ENCODE measurements around the gene IDH3A.

IDH3A gene

DNA sequence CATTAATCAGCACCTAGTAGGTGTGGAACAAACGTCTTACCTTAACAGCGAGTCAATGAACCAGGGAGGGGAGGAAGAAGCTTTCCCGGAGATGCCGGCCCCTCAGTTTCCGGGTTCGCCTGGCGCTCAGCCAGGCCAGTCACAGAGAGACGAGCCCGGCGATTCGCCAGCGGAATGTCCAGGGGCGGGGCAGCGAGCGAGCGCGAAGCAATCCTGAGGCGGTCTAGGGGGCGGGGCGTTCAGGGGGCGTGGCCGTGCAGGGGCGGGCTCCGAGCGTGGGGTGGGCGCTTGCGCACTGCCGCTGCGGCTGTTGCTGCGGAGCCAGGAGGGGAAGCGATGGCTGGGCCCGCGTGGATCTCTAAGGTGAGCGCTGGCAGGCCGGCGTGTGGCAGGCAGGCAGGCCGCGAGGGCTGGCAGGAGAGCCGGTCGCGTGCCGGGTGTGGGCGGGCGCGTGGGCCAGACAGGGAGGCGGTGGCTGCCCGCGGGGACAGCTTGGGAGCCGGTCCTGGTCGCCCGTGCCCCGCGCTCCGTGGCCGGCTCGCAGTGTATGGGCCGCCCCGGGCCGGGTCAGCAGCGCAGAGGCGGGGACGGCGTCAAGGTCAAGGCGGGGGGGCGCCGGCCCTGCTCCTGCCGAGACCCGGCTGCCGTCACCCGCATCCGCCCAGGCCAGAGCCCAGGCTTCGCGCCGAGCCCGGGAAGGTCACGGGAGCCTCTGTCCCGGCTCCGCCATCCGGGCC, at the start of gene IDH3A:
Gene IDH3A (plus strand): TSS at position 295 of the 737 bp plus-strand sequence. CDS start 42 bp downstream, at position 337.
- DNase-seq, result peak; percentile 98 to 99

DNA sequence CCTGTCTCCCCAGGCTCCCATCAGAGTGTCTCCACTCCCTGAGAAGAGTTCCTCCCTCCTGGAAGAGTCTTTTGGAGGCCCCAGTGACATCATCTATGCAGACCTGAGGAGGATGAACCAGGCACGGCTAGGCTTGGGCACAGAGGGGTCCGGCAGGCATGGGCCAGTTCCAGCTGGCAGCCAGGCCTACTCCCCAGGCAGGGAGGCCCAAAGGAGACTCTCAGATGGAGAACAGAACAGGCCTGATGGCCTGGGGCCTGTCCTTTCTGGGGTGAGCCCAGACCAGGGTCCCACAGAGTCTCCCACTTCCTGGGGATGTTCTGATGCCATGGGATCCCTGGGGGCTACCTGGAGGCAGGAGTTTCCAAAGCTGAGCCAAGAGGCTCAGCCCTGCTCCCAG, 48.3 kb upstream of the IDH3A start:
- no peak for DNase-seq

DNA sequence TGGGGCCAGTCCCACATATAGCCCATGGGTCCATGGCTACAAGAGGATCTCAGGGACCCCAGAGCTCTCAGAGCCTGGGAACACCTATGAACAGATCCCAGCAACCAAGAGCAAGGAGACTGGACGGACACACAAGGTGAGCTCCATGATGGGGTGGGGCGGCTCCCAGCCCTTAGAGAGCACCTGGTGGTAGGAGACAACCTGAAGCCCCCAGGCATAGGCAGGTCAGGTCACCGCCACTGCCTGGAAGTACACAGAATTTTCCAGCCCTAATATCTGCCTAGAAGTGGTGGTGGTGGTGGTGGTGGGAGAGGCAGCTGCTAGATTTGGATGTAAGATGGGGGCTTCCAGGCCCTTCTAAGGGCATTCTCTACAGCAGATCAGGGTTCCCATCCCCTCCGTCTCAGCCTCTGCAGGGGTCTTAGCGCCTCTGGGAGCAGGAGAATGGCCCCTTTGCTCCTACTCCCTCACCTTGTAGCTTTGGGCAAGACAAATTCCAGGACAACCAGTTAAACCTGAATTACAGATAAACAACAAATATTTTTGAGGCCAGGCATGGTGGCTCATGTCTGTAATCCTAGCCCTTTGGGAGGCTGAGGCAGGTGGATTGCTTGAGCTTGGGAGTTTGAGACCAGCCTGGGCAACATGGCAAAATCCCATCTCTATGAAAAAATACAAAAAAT, 47.6 kb upstream of the IDH3A start:
- DNase-seq, result no peak

DNA sequence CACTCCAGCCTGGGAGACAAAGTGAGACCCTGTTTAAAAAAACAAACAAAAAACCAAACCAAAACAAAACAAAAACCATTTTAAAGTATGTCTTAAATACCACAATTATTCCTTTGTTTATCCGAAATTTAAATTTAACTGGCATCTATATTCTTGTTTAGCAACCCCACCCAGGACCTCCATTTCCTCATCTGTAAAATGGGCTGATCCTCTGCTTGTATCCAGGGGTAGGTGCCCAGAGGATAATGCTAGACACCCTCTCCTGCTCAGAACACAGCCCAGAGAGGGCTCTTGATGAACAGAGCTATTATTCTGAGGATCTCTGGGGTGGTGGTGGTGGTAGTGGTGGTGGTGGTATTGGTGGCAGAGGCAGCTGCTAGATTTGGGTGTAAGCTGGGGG, 47.0 kb upstream of the IDH3A start:
- DNase-seq, result no peak

DNA sequence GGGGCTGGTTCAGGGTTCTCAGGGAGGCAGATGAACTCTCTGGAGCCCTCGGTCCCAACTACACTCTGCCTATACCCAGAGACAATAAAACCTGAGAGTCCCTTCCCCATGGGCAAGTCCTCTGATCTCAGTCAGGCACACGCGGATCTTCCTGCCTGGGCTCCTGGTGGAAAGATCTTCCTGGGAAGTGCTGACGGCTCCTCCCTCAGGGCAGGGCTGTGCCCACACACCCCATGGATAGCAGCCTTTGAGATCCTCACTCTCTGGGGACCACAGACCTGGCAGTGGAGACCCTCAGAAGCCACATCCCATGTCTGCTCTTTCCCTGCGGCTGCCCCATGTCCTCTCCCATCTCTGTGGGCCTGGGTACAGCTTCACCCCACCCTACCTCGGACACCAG, 46.4 kb upstream of the IDH3A start:
- DNase-seq, result no peak

DNA sequence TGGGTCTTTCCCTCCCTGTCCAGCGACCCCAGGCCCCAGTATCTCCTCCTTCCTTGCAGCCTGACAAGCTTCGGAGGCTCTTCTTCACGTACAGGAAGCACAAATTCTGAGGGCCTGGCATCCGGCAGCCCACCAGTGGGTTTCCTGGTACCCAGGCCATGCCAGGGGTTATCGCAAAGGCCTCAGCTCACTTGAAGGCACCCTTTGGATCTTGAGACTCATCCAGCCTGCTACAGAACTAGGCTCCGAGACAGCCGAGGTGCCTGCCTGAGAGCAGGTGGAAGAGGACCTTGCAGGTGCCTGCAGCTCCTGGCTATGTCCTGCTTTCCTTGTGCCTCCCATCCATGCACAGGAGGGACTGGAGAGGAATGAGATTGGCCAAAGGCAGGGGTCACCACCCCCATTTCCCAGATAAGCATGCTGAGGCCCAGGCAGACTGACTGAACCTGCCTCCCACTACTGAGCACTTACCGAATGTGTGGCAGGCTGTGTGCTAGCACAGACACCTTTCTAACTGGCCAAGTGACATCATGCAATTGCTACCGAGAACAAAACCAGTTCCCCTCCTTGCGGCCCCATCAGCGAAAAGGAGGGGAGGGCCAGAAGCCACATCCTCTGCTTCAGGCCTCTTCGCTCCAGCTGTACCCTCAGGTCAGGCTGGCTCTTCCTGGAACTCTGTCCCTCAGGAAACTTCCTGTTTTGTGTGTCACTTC, 45.6 kb upstream of the IDH3A start:
- DNase-seq, result peak; percentile 54 to 67

DNA sequence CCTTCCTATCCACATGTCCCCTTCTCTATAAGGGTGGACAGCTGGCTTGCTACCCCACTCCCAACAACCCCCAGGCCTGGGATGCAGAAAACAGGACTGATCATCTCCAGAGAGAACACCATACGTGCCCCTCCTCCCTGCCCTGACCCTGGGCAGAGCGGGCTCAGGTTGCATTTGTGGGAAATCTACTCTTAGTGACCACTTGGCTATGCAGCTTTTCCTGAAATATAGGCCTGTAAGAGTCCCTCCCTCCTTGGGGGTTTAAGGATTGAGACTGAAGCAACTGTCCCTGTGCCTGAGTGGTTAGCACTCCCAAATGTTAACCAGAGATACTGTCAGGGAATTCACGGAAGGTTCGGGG, 45.1 kb upstream of the IDH3A start:
- no peak for DNase-seq

DNA sequence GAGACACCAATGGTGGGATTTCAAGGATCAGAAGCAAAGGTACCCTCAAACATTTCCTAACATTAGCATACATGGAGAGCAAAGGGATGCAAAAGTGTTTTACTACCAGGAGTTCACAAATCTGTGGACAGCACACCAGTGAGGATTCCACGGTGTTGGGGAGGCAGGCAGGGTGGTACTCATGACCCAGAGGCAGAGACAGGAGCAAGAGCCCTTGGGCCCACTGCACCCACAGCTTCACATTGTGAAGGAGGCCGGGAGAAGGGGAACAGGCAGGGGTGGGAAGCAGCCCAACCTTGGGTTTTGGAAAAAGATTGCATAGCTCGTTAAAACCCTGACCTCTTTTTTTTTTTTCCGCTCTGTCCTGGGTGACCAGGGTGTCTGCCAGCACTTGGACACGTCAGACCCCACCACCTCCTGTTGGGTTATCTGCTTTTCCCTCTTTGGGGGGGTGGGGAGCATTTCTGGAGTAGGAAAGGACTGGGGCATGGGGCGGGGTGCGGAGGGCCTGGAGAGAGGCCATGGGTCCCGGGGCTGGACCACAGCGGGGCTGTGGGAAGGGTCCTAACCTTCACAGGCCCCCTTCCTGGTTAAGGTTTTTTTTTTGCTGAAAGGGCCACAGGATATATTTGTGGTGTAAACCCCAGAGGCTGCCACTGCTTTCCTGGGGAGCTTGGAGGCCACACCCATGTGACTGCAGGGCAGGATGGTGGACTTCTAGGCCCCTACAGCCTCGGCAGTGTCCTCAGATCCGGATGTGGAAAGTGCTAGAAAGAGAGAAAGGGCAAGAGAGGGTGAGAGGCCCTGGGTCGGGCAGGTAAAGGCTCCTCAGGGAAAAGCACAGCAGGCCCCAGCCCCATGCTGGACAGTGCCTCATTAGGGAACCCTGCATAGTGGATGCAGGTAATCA, 44.3 kb upstream of the IDH3A start:
- DNase-seq, result no peak

DNA sequence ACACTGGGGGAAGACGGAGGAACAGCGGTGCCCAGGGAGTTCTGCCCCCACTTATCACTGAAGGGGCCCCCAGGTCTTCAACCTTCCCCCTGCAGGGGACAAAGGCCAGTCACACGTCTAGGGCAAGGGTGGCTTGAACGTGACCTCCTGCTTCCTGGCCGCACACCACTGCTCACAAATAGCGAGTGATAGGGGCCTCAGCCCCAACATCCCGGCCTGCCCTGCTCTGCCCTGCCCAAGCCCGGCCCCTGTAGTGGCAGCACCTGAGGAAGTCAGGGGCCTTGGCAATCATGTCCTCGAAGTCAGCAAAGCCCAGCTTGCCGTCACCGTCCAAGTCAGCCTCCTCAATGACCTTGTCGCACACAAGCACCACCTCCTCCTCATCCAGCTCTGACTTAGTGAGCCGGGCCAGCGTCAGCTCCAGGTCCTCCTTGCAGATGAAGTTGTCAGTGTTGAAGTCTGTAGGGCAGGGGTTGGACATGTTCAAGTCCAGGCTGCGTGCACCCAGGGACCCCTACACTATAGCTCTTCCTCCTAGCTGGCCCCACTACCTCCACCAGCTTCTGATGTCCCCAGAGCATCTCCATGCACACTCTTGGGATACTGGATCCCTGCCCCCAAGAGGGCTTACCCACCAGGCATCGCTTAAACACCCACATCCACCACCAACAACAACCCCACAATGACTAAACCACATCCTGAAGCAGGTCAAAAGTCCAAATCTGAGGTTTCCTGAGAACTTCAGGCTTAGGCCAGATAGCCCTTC, 43.5 kb upstream of the IDH3A start:
- no peak for DNase-seq

DNA sequence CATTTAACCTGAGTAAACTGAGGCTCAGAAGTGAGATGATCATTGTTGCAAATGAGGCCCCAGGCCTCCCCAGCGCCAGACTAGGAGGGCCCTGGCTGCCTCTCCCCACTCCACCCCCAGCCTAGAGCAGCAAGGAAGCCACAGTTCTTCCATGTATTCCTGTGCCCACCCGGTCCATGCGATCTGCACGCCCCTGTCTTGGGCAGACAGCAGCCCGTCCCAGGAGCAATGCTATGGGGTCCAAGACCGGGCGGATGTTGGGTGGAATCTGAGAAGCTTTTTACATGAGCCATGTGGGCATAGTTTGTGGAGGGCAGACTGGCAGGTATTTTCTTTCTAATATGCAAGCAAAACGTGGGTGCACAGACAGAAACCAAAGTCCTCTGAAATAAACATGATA, 41.7 kb upstream of the IDH3A start:
- no peak for DNase-seq

DNA sequence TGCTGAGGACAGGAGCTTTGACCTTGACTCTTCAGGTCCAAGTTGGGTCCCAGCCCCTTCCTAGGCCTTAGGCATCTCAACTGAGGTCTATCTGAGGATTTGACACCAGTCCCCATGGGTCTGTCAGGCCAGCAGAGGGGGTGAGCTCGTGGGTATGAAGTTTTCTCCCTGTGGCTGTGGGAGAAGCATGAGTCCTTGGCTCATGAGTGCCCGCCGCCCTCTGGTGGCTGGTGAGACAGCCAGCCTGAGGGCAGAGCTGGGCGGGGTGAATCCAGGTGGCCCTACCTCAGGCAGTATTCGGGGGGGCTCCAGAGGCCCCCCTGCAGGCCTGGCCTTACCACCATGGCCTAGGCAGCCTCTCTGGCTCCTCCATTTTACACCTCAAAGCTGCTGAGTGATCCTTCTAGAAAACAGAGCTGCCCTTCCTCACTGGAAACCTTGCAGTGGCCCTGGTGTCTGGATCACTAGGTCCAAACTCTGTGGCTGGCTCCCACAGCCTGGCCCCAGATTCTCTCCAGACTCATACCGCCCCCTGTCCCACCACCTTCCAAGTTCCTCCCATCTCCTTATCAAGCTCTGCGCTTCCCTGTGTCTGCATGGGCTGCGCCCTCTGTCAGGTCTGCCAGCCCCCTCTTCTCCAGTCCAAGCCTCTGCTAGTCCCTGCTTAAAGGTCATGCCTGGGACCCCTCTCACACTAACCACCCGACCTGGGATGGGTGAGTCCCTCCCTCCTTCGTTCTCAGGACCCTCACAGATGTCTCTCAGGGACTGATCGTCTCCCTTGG, 40.7 kb upstream of the IDH3A start:
- peak; percentile 87 to 88 for DNase-seq

DNA sequence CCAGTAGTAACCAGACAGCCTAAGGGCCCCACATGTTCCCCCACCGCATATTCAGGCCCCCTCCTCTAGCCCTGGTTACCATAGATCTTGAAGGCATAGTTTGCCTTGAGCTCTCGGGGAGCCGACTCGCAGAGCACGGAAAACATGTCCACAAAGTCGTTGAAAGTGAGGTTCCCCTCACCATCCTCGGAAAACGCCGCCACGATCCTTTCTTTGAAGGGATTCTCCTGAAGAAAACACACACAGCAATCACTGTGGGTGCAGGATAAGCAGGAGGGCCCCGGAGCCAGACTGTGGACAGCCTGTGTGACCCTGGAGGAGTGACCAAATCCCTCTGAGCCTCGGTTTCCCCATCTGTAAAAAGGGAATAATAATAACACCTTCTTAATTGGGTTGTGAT, 40.0 kb upstream of the IDH3A start:
- DNase-seq, result no peak

DNA sequence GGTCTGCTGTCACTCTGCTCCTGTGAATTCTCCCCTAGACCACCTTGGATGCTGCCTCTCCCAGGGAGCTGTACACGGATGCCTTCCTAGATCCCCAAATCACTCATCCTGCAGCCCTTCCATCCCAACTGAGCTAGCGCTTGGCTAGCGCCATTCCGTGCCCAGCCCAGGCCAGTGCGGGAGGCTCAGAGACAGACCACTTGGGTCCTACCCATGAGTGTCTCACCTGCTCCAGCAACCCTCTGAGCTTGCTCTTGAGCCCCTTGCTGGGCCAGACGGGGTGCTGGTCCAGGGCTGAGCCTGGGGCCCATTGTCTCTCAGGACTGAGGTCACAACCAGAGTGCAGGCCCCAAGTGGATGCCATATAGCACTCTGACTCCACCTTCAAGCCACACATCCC, 39.1 kb upstream of the IDH3A start:
- DNase-seq, result no peak

DNA sequence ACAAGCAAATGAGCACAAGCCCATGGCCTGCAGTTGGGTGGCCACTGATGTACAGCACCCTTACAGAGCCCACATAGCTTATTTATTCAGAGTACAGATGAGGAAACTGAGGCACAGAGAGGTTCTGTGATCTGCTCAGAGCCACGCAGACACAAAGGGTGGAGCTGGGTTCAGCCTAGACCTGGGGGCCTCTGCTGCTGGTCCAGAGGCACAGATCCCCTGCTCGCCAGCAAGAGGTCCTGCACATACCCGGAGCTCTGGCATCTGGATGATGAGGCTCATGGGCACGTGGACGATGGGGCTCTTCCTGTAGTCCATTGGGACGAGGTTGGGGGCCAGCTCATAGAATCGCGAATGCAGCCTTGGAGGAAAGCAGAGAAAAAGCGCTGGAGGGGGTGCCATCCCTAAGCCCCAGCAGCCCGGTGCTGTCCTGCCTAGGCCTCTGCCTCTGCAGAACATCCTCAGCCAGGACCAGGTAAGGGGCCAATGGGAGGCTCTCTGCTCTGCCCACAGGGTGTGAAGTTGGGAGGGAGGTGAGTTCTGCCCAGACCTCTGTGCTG, 38.2 kb upstream of the IDH3A start:
- no peak for DNase-seq

DNA sequence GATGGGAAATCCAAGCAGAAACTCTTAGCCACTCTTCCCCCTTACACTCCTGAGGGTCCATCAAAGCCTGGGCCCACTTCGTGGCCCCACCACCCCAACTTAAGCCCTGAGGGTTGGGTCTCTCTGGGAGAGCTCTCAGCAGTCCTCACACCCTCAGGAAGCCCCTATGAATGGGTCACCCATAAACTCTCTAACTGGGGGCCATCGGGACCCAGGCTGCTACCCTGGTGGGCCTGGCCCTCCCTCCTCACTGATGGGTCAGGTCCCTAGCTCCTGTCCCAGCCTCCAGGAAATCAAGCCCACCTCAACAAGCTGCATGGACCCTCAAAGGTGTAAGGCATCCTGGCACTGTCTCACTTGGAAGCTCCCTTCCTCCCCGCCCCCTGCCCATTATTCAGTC, 37.4 kb upstream of the IDH3A start:
- DNase-seq, result no peak

DNA sequence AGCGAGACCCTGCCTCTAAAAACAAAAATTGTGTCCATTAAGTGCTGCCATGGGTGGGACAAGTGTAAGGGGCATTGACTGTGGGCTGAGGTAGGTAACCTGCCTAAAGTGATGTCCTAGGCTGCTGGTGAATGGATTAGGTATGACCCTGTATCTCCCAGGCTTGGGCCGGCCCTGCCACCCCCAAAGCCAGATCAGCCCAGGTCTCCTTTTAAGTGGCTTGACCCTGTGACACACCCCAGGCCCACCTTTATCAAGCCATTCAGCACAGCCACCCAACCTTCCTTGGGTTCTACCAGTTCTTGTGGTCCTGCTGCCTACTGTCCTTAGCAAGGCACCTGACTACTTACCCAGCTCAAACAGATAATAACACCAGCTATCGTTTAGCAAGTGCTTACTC, 36.6 kb upstream of the IDH3A start:
- DNase-seq, result no peak

DNA sequence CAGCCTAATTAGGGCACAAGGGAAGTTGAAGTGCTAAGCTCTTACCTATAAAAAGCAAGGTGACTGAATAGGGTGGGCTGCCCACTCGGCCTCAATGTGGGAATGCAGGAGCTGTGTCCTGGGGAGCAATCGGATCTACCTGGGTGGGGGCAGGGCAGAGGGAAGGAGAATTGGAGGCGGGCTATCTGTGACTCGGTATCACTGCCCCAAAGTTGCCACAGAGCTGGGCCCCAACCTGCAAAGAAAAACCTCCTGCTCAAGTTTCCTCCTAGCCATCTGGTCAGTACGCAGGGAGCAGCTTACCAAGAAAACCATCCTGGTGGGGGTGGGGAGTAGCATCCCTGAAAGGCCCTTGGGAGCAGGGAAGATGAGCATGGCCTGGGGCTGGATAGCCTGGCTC, 28.6 kb upstream of the IDH3A start:
- DNase-seq, result no peak

DNA sequence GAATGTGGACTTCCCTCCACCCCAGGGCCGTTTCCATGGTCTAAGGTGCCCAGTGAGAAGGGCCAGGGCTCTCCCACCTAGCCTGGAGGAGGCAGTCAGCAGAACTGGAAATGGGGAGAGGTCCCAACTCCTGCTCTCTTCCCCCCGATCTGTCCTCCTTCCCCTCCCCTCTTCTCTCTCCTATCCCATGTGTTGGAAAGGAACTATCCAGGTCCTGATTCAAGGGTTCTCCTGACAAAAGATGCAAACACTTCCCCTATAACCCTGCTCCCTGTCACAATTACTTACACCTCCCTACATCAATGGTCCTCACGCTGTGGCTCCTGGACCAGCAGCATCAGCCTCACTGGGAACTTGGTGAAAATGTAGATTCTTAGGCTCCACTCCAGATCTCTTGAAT, 23.9 kb upstream of the IDH3A start:
- DNase-seq, result no peak

DNA sequence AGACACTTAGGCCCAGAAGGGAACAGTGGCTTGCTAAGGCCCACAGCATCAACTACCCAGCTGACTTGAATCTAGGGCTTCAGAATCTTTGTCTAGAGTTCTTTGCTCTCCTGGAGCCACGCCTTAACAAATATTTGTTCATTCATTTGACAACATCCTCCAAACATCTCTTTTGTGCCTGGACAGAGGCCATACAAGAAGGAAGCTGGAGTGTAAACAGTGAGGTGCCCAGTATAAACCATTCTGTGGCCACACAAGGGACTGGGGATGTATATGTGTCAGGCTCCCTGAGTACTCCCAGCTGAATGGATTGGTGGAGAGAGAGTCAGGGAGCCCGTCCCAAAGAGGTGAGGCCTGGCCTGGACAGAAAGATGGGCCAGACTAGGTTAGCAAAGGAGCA, 21.3 kb upstream of the IDH3A start:
- DNase-seq, result no peak

DNA sequence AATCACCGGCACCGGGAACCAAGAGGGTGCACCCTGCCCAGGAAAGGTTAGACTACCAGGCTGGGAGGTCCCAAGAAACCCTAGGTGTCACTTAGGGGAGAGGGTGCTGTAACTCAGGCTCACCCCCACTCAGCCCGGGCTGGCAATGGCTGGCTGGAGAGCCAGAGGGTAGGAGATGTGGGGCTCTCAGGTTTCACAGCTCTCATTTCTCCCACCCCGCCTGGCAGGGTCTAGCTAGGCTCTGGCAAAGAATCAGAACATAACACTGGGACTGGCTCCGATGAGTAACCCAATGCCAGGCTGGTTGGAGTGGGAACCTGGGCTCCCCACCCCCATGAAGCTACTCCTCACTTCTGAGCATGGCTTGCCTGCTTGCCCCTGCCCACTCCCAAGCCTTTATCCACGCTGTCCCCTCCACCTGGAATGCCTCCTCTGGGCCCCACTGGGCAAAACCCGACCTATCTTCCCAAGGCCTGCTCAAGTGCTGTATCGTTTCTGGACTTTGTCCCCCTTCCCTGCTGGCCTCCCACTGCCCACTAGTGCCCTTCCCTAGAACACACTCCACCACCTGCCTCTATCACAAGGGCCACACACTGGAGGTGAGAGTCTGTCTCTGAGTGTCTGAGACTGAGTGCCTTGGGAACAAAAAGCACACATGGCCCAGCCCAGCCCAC, 19.9 kb upstream of the IDH3A start:
- DNase-seq, result no peak

Measured in CD4-positive, alpha-beta T cell treated with Interleukin-4 for 1 hour (primary cell).